Heart right ventricle (tissue), 16 donors: ENCODE results near the gene CLEC20A. TPM values are rescaled to one million over a fixed set of nuclear protein-coding genes. Genes with fewer than 3 reads are reported as not detected.

Experiments
- ATAC-seq, 8 donors: fragments of 200-7000 bp; cut with Tn5 transposase; one replicate each; pipeline ENCODE4 v1.9.1; 2020; ENCODE audit warnings: mild to moderate bottlenecking in 8 of 8, moderate library complexity in 8 of 8, moderate number of reproducible peaks in 1 of 8
- DNase-seq, 2 donors: peaks; one replicate each; pipeline ENCODE4 v3.0.0-alpha.2; 2020
- H3K27ac ChIP-seq, 10 donors: fragments of 200-600 bp; sonication (generic) in 2 of 10; one replicate each; pipeline versions ENCODE4 v1.5.0 to v1.8.0; 2020 to 2022; ENCODE audit warnings: mild to moderate bottlenecking in 3 of 10
- H3K27me3 ChIP-seq, 7 donors: fragments of 200-600 bp; one replicate each; pipeline ENCODE4 v1.8.0; 2021 to 2022; ENCODE audit warnings: mild to moderate bottlenecking in 2 of 7
- H3K36me3 ChIP-seq, 9 donors: fragments of 200-600 bp; sonication (generic) in 1 of 9; one replicate each; pipeline versions ENCODE4 v1.5.0 to v1.8.0; 2020 to 2022; ENCODE audit warnings: mild to moderate bottlenecking in 2 of 9
- H3K4me1 ChIP-seq, 9 donors: fragments of 200-600 bp; sonication (generic) in 1 of 9; one replicate each; pipeline versions ENCODE4 v1.5.0 to v1.8.0; 2020 to 2022; ENCODE audit warnings: mild to moderate bottlenecking in 4 of 9
- H3K4me3 ChIP-seq, 10 donors: fragments of 200-600 bp; sonication (generic) in 2 of 10; one replicate each; pipeline versions ENCODE4 v1.5.0 to v1.8.0; 2020 to 2022; ENCODE audit warnings: mild to moderate bottlenecking in 7 of 10, moderate library complexity in 2 of 10
- H3K9me3 ChIP-seq, 11 donors: fragments of 200-600 bp in 10 of 11; sonication (generic) in 2 of 11; one replicate each; pipeline versions ENCODE4 v1.5.0 to v1.8.0; 2013 to 2022; ENCODE audit warnings: mild to moderate bottlenecking in 2 of 11, control low read depth in 1 of 11, moderate library complexity in 1 of 11
- WGBS, 2 donors: extraction: QIAGEN DNeasy Blood & Tissue Kit; methylation state at CpG; one replicate each; pipeline ENCODE4 v1.1.7; 2013; ENCODE audit warnings: inconsistent platforms in 1 of 2; 5-methylcytosine and 5-hydroxymethylcytosine counted together
- intact Hi-C, 10 donors: fragments of 100-400 bp; cut with DNase I; formaldehyde crosslinking; loops; one replicate each; pipeline versions ENCODE4 v1.11.1 to v1.14.2; 2022
- polyA plus RNA-seq, 2 donors: library from polyadenylated mRNA; stranded (reverse); fragments of 200-250 nt; gene quantifications; one replicate each; pipeline ENCODE4 v1.2.3, GENCODE V29; 2013
- total RNA-seq, 10 donors: library from RNA; stranded (reverse); fragmentation: NEBNext Ultra II Directional in 3 of 10; extraction: Animal tissue kit (Norgen Biotek cat#: 25700) in 3 of 10; gene quantifications; one replicate each; pipeline versions ENCODE4 v1.2.1 to v1.2.4, GENCODE V29; 2021 to 2023
- TF ChIP-seq, protein P1 (sequence below), 9 donors: fragments of 200-600 bp; sonication (generic) in 2 of 9; IDR thresholded peaks; one replicate each; pipeline versions ENCODE4 v1.5.0 to v1.8.0; 2021 to 2022; ENCODE audit warnings: antibody characterized with exemption in 9 of 9, mild to moderate bottlenecking in 5 of 9, moderate library complexity in 1 of 9
- donor health status: Arrhythmogenic right ventricular cardiomyopathy.
- donor health status: ischemic (EF 13 %, LVEDD 7.1; RV severe dilation, severe dysfunction).
- donor health status: healthy with polysubstance abuse.
- donor health status: DM: no; HTN: yes; CAD: no.
- donor health status: DM: no; HTN: no; CAD: no.
- donor health status: ischemic (EF 25% LVEDD 6.9; RV normal size, moderate dysfunction).
- donor health status: ischemic (EF 25% LVEDD 5.7; RV mildly dilated, moderate dysfunction).
- donor health status: healthy.
- donor health status: DM: yes; HTN: yes; CAD: no.
- donor health status: Ischemic cardiomyopathy.
- donor health status: ischemic (EF 35%, LVEDD 5.7; RV mildly dilated, moderate dysfunction).
- donor health status: nonischemic (EF 11% LVEDD 7.7; RV severe dilation, severe dysfunction).
- donor health status: DM: yes; HTN: yes; CAD: no.
- donor health status: PGD.
- donor health status: ischemic (EF 29% LVEDD 5.4; RV normal size, mild dysfunction).
- donor health status: nonischemic (EF 23%, LVEDD 6.1; RV moderate dilation, normal function).

CLEC20A gene
- total and polyA plus RNA-seq, 12 donors = not detected

- Histone ChIP-seq H3K4me3 (no peak overlapping the region), H3K27me3 (no peaks in the 10 kb centered on the region), H3K27ac (no peak overlapping the region), H3K4me1 (peaks cover 0 to 6% (median 0%) of the 10 kb centered on the region in 9 donors), H3K36me3 (peaks cover 0 to 99% (median 21%) of the 10 kb centered on the region in 9 donors), H3K9me3 (no peaks in the 10 kb centered on the region)
- TF ChIP-seq, protein P1, sequence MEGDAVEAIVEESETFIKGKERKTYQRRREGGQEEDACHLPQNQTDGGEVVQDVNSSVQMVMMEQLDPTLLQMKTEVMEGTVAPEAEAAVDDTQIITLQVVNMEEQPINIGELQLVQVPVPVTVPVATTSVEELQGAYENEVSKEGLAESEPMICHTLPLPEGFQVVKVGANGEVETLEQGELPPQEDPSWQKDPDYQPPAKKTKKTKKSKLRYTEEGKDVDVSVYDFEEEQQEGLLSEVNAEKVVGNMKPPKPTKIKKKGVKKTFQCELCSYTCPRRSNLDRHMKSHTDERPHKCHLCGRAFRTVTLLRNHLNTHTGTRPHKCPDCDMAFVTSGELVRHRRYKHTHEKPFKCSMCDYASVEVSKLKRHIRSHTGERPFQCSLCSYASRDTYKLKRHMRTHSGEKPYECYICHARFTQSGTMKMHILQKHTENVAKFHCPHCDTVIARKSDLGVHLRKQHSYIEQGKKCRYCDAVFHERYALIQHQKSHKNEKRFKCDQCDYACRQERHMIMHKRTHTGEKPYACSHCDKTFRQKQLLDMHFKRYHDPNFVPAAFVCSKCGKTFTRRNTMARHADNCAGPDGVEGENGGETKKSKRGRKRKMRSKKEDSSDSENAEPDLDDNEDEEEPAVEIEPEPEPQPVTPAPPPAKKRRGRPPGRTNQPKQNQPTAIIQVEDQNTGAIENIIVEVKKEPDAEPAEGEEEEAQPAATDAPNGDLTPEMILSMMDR (IDR thresholded peaks at IDR 0.05) = no peak
- no peak for DNase-seq
- no peak for ATAC-seq
- intact Hi-C loops = no loop called here
Measured at GRCh38 chr1:178472531-178472930, 24.2 kb downstream of the CLEC20A start.

GRCh38 chr1:178470411-178470960 is 26.3 kb downstream of the CLEC20A start:
- H3K4me3 ChIP-seq = no peak overlapping the region
- peaks cover 0 to 100% (median 37%) of the 10 kb centered on the region in 9 donors for H3K36me3 ChIP-seq
- WGBS, 2 donors = 47 to 51% methylated on average over 5 of the region's 5 CpGs
- TF ChIP-seq, protein P1 (IDR thresholded peaks at IDR 0.05) = no peak
- H3K4me1 ChIP-seq = peaks cover 0 to 6% (median 0%) of the 10 kb centered on the region in 9 donors
- ATAC-seq = peak in 3 of 8 donors; percentile 24 to 33 (median 25)
- intact Hi-C loops = no loop called here
- no peaks in the 10 kb centered on the region for H3K27me3 ChIP-seq
- H3K27ac ChIP-seq = no peak overlapping the region
- no peak for DNase-seq
- no peaks in the 10 kb centered on the region for H3K9me3 ChIP-seq

- intact Hi-C loops = no loop called here
- Histone ChIP-seq H3K36me3 (peaks cover 0 to 97% (median 32%) of the 10 kb centered on the region in 9 donors), H3K4me3 (no peak overlapping the region), H3K4me1 (peaks cover 0 to 6% (median 0%) of the 10 kb centered on the region in 9 donors), H3K9me3 (no peaks in the 10 kb centered on the region), H3K27me3 (no peaks in the 10 kb centered on the region), H3K27ac (no peak overlapping the region)
- TF ChIP-seq, protein P1 (IDR thresholded peaks at IDR 0.05) = no peak
- ATAC-seq (peak in 1 of 8 donors; percentile 39), DNase-seq (no peak)
Measured at GRCh38 chr1:178467837-178468236, 28.9 kb downstream of the CLEC20A start.

- H3K4me3 ChIP-seq = no peak overlapping the region
- no peak for DNase-seq
- H3K27ac ChIP-seq = no peak overlapping the region
- no peaks in the 10 kb centered on the region for H3K9me3 ChIP-seq
- ATAC-seq = no peak
- H3K27me3 ChIP-seq = no peaks in the 10 kb centered on the region
- H3K4me1 ChIP-seq = peaks cover 0 to 16% (median 6%) of the 10 kb centered on the region in 9 donors
- TF ChIP-seq, protein P1 (IDR thresholded peaks at IDR 0.05) = no peak
- intact Hi-C loops = no loop called here
- peaks cover 0 to 69% (median 32%) of the 10 kb centered on the region in 9 donors for H3K36me3 ChIP-seq
Measured at GRCh38 chr1:178465011-178465410, 31.8 kb downstream of the CLEC20A start.
